ENCODE data around the gene ZNF416. TPM values are rescaled to one million over a fixed set of nuclear protein-coding genes. Genes with fewer than 3 reads are reported as not detected.
A peak's percentile ranks its signal among the peaks of the same experiment; 100 is the strongest.

ZNF416 gene
- total RNA-seq, 4 donors from 2014 or later, result 5.3 to 8.7 (median 6.1) TPM

DNA sequence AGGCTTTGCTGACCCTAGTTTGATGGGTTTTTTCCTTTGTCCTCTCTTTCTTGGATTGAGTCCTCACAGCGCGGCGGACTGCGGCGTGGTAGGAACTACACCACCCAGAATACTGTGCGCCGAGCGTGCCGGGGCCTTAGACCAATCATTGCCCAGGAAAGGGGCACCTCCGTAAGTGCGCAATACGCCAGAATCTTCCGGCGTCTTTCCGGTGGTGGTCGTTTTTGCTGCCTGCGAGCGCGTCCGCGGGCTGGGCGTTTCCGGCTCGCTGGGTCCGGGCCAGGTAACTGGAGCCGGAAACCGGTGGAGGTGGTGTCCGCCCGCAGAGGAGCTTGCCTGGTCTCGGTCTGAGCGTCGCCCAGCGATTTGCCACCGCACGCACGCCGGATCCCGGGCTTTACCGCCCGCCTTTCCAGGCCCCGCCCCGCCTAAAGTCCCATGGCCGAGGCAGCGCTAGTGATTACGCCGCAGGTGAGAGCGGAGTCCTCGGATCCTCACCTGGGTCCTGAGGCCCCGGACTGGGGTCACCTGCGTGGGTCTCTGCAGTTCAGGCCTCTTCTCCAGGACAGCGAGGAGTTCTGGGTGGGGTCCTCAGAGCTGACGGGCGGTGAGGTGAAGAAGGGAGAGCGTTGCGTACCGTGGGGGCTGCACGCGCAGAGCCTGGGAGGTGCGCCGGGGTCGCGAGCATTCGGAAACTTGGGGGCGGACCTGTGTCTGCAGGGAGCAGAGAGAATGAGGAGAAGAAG is 51.4 kb downstream of the ZNF416 start, which contains the start of gene ZNF549:
ZNF549 (plus strand) TSS at position 221 of the 746 bp plus-strand sequence; CDS start at position 439, 218 bp downstream.
- H3K9me3 ChIP-seq, result peaks cover 19% of the 10 kb centered on the region
- DNase-seq (ENCODE audit: low spot score in 2 of 2), result peak; percentile 92 to 93
- H3K27me3 ChIP-seq, result no peaks in the 10 kb centered on the region
- TF ChIP-seq CTCF (IDR thresholded peaks at IDR 0.05) (no peak), POLR2AphosphoS5 (IDR thresholded peaks at IDR 0.05) (peak in 2 of 3 donors; percentile 51 to 64)
- 4% methylated on average over 37 of the region's 64 CpGs for WGBS
- peak within 1 kb of the TSS; percentile 79 for H3K27ac ChIP-seq
- peaks cover 16% of the 10 kb centered on the region for H3K4me1 ChIP-seq
- peaks cover 18% of the 10 kb centered on the region for H3K36me3 ChIP-seq
- H3K4me3 ChIP-seq, result peak within 1 kb of the TSS; percentile 93

Other genes with a start within 250 kb of the ZNF416 start
- 10 to 100 TPM in 3 of 4 donors, 1 to 10 TPM in 1; 10.0 to 12.4 (median 11.3) TPM for gene ZNF304, start 227.6 kb downstream of the ZNF416 start, total RNA-seq
- gene TRAPPC2B, start 215.4 kb downstream of the ZNF416 start, total RNA-seq, result 10 to 100 TPM; 16.5 to 20.7 (median 19.9) TPM
- gene ZNF547, start 215.4 kb downstream of the ZNF416 start, total RNA-seq, result 1 to 10 TPM; 1.8 to 4.2 (median 2.7) TPM
- 10 to 100 TPM; 18.8 to 30.9 (median 25.7) TPM for gene ZNF548, start 189.1 kb downstream of the ZNF416 start, total RNA-seq
- 10 to 100 TPM; 10.2 to 23.8 (median 15.2) TPM for gene ZNF17, start 167.8 kb downstream of the ZNF416 start, total RNA-seq
- 10 to 100 TPM in 3 of 4 donors, 1 to 10 TPM in 1; 8.3 to 15.5 (median 13.5) TPM for gene ZNF749, start 143.6 kb downstream of the ZNF416 start, total RNA-seq
- gene VN1R1, start 121.8 kb downstream of the ZNF416 start, total RNA-seq, result 1 to 10 TPM in 3 of 4 donors, under 1 TPM in 1; 0.76 to 3.9 (median 1.2) TPM
- 10 to 100 TPM in 2 of 4 donors, 1 to 10 TPM in 2; 6.1 to 15.0 (median 10.9) TPM for gene ZNF772, start 101.3 kb downstream of the ZNF416 start, total RNA-seq
- gene ZNF419, start 91.2 kb downstream of the ZNF416 start, total RNA-seq, result 10 to 100 TPM in 1 of 4 donors, 1 to 10 TPM in 3; 7.9 to 20.4 (median 8.9) TPM
- 10 to 100 TPM; 10.5 to 24.1 (median 16.2) TPM for gene ZNF773, start 79.0 kb downstream of the ZNF416 start, total RNA-seq
- gene ZNF549, start 51.6 kb downstream of the ZNF416 start, total RNA-seq, result 1 to 10 TPM; 3.4 to 9.5 (median 4.9) TPM
- gene ZNF550, start 19.0 kb downstream of the ZNF416 start, total RNA-seq, result 10 to 100 TPM in 2 of 4 donors, 1 to 10 TPM in 2; 6.6 to 21.9 (median 11.3) TPM
- gene ZIK1, start 5.2 kb upstream of the ZNF416 start, total RNA-seq, result 1 to 10 TPM; 3.0 to 5.7 (median 4.1) TPM
- gene ZNF530, start 21.0 kb upstream of the ZNF416 start, total RNA-seq, result 1 to 10 TPM; 4.7 to 9.7 (median 7.2) TPM
- 10 to 100 TPM; 15.8 to 35.0 (median 21.5) TPM for gene ZNF134, start 35.3 kb upstream of the ZNF416 start, total RNA-seq
- gene ZNF211, start 54.3 kb upstream of the ZNF416 start, total RNA-seq, result 10 to 100 TPM in 3 of 4 donors, 1 to 10 TPM in 1; 7.5 to 21.3 (median 14.1) TPM
- 1 to 10 TPM in 2 of 4 donors, not detected in 2; 2.3 to 3.9 TPM for gene ZSCAN4, start 90.0 kb upstream of the ZNF416 start, total RNA-seq
- gene ZNF551, start 103.1 kb upstream of the ZNF416 start, total RNA-seq, result 10 to 100 TPM; 21.5 to 42.3 (median 29.7) TPM
- 1 to 10 TPM in 2 of 4 donors, under 1 TPM in 1, not detected in 1; 0.13 to 1.3 (median 1.3) TPM for gene ZNF154, start 130.3 kb upstream of the ZNF416 start, total RNA-seq
- gene ZNF671, start 148.7 kb upstream of the ZNF416 start, total RNA-seq, result 1 to 10 TPM; 2.0 to 8.4 (median 2.8) TPM
- 10 to 100 TPM; 11.2 to 23.8 (median 15.0) TPM for gene ZNF776, start 167.9 kb upstream of the ZNF416 start, total RNA-seq
- gene ZNF586, start 190.8 kb upstream of the ZNF416 start, total RNA-seq, result 10 to 100 TPM; 20.6 to 47.4 (median 26.8) TPM
- gene ZNF552, start 236.0 kb upstream of the ZNF416 start, total RNA-seq, result 10 to 100 TPM in 1 of 4 donors, 1 to 10 TPM in 3; 5.6 to 11.5 (median 8.3) TPM

All from suprapubic skin (tissue), 4 donors.